CD4-positive, alpha-beta T cell (primary cell): ENCODE results near the gene CHL1. TPM values are rescaled to one million over a fixed set of nuclear protein-coding genes. Genes with fewer than 3 reads are reported as not detected.

Experiments used
- ATAC-seq: fragments of 200-7000 bp; cut with Tn5 transposase; one replicate; pipeline ENCODE4 v1.10.0; 2022; ENCODE audit warnings: mild to moderate bottlenecking; ENCODE audit not compliant: poor library complexity
- CTCF ChIA-PET: fragments of 350-600 bp; sonication (Branson Sonifier 250); formaldehyde crosslinking; loops from one replicate; lab custom pipeline; 2021; ENCODE audit warnings: antibody characterized with exemption, inconsistent platforms; lab: Charles Lee
- POLR2A ChIA-PET: fragments of 350-600 bp; sonication (Branson Sonifier 250); formaldehyde crosslinking; loops from one replicate; lab custom pipeline; 2021; ENCODE audit warnings: antibody characterized with exemption, inconsistent platforms; lab: Charles Lee
- DNase-seq, 14 experiments: peaks; one replicate each; pipeline ENCODE4 v3.0.0-alpha.2; 2013 to 2020; ENCODE audit warnings: mixed read lengths in 2 of 14
- H3K27ac ChIP-seq, 2 donors: one replicate each; pipeline versions ENCODE4 v1.5.1 to v1.7.0; 2013; ENCODE audit warnings: low read length in 2 of 2, low read depth in 1 of 2, mild to moderate bottlenecking in 1 of 2
- H3K27me3 ChIP-seq, 2 experiments: 1 replicate in 1 of 2; 2 replicates in 1 of 2; pipeline versions ENCODE4 v1.6.1 to v1.7.0; 2013; ENCODE audit warnings: low read length in 2 of 2, control low read depth in 1 of 2, mild to moderate bottlenecking in 1 of 2, moderate library complexity in 1 of 2; ENCODE audit not compliant: insufficient read depth in 2 of 2, control insufficient read depth in 1 of 2
- H3K36me3 ChIP-seq: one replicate; pipeline ENCODE4 v1.6.1; 2013; ENCODE audit warnings: low read length, control low read depth; ENCODE audit not compliant: insufficient read depth
- H3K4me1 ChIP-seq: one replicate; pipeline ENCODE4 v1.6.1; 2013; ENCODE audit warnings: low read length, control low read depth; ENCODE audit not compliant: insufficient read depth
- H3K4me3 ChIP-seq: one replicate; pipeline ENCODE4 v1.5.1; 2013; ENCODE audit warnings: mild to moderate bottlenecking, low read length, moderate library complexity
- H3K9me3 ChIP-seq, 2 experiments: 1 replicate in 1 of 2; 2 replicates in 1 of 2; pipeline versions ENCODE4 v1.6.1 to v1.7.0; 2013; ENCODE audit warnings: low read length in 2 of 2, mild to moderate bottlenecking in 2 of 2, control low read depth in 1 of 2, moderate library complexity in 1 of 2; ENCODE audit not compliant: control insufficient read depth in 1 of 2, insufficient read depth in 1 of 2
- H3K27ac Mint-ChIP-seq: one replicate; pipeline ENCODE4 v1.8.0; 2020; ENCODE audit warnings: mixed read lengths
- H3K27me3 Mint-ChIP-seq: one replicate; pipeline ENCODE4 v1.8.0; 2021; ENCODE audit warnings: mixed read lengths
- H3K36me3 Mint-ChIP-seq: one replicate; pipeline ENCODE4 v1.8.0; 2021; ENCODE audit warnings: low read depth, mixed read lengths
- H3K4me1 Mint-ChIP-seq: one replicate; pipeline ENCODE4 v1.8.0; 2021; ENCODE audit warnings: low read depth, mixed read lengths
- H3K4me3 Mint-ChIP-seq: one replicate; pipeline ENCODE4 v1.8.0; 2020; ENCODE audit warnings: mild to moderate bottlenecking, mixed read lengths
- H3K9me3 Mint-ChIP-seq: one replicate; pipeline ENCODE4 v1.8.0; 2020; ENCODE audit warnings: mixed read lengths
- CTCF ChIP-seq: fragments of 200-600 bp; IDR thresholded peaks from one replicate; pipeline ENCODE4 v1.8.0; 2022; ENCODE audit warnings: antibody characterized with exemption, mild to moderate bottlenecking
- intact Hi-C, 2 experiments: fragments of 100-400 bp; cut with DNase I in 1 of 2; cut with micrococcal nuclease in 1 of 2; formaldehyde crosslinking; loops; one replicate each; pipeline versions ENCODE4 v1.15.1 to v1.9.0; 2023 to 2025; cut with DNase I, micrococcal nuclease
- total RNA-seq, 174 experiments: library from RNA in 2 of 174; stranded (reverse) in 2 of 174; gene quantifications; one replicate each; pipeline ENCODE4 v1.2.3 and lab custom pipeline; 2021 to 2026

CHL1 gene
- total RNA-seq, 2 experiments from 2014 or later, result not detected

DNA sequence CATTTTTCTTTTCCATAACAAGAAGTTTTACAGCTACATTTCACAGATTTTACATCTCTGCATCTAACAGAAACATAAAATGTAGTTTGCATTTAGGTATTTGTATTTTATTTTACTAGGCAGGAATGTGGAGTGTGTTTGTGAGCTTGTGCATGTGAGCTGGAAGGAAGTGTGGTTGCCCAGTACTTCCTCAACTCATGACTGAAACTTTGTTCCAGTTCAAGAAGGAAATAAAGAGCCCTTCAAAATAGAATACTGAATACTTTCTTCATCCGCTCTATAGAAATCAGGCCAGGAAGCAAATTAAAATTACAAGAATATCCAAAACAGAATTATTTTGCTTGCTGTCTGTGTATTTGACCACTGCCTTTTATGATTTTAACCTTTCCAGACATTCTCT lies 81.3 kb downstream of the CHL1 start:
- Mint-ChIP-seq H3K36me3 (no peaks in the 10 kb centered on the region), H3K9me3 (peaks cover 6% of the 10 kb centered on the region), H3K27me3 (no peaks in the 10 kb centered on the region), H3K4me3 (no peak overlapping the region), H3K27ac (no peak overlapping the region), H3K4me1 (no peaks in the 10 kb centered on the region)
- TF ChIP-seq CTCF, result no peak
- no peaks in the 10 kb centered on the region for H3K27me3 ChIP-seq
- H3K4me1 ChIP-seq, result no peaks in the 10 kb centered on the region
- H3K27ac ChIP-seq, result no peak overlapping the region
- peaks cover 0 to 3% of the 10 kb centered on the region in 2 experiments for H3K9me3 ChIP-seq
- intact Hi-C loops, result no loop called here
- DNase-seq, result no peak
- no peak overlapping the region for H3K4me3 ChIP-seq
- ChIA-PET POLR2A (no interaction called here), CTCF (no interaction called here)
- ATAC-seq, result no peak
- H3K36me3 ChIP-seq, result no peaks in the 10 kb centered on the region

- intact Hi-C loops, result no loop called here
- TF ChIP-seq CTCF, result no peak
- ATAC-seq (no peak), DNase-seq (peak in 2 of 14 experiments; percentile 0 to 5)
- no peak overlapping the region for H3K4me3 ChIP-seq
- no peaks in the 10 kb centered on the region for H3K27me3 ChIP-seq
- Mint-ChIP-seq H3K36me3 (no peaks in the 10 kb centered on the region), H3K4me3 (no peak overlapping the region), H3K27ac (no peak overlapping the region), H3K27me3 (no peaks in the 10 kb centered on the region), H3K9me3 (peaks cover 6% of the 10 kb centered on the region), H3K4me1 (no peaks in the 10 kb centered on the region)
- no peaks in the 10 kb centered on the region for H3K4me1 ChIP-seq
- peaks cover 0 to 3% of the 10 kb centered on the region in 2 experiments for H3K9me3 ChIP-seq
- ChIA-PET CTCF (no interaction called here), POLR2A (no interaction called here)
- no peaks in the 10 kb centered on the region for H3K36me3 ChIP-seq
- no peak overlapping the region for H3K27ac ChIP-seq
Measured at GRCh38 chr3:278300-279064, 81.9 kb downstream of the CHL1 start.

GRCh38 chr3:279325-279724 lies 82.8 kb downstream of the CHL1 start:
- POLR2A ChIA-PET, result no interaction called here
- no peaks in the 10 kb centered on the region for H3K4me1 ChIP-seq
- intact Hi-C loops, result no loop called here

More at GRCh38 chr3:279325-279724, 82.8 kb downstream of the CHL1 start:
- H3K36me3 ChIP-seq, result no peaks in the 10 kb centered on the region
- H3K4me3 ChIP-seq, result no peak overlapping the region
- TF ChIP-seq CTCF, result no peak
- H3K27me3 ChIP-seq, result no peaks in the 10 kb centered on the region
- no peak overlapping the region for H3K27ac ChIP-seq
- no peaks in the 10 kb centered on the region for H3K4me1 Mint-ChIP-seq
- CTCF ChIA-PET, result no interaction called here
- H3K27me3 Mint-ChIP-seq, result no peaks in the 10 kb centered on the region
- H3K4me3 Mint-ChIP-seq, result no peak overlapping the region
- no peaks in the 10 kb centered on the region for H3K36me3 Mint-ChIP-seq
- peaks cover 0 to 3% of the 10 kb centered on the region in 2 experiments for H3K9me3 ChIP-seq
- ATAC-seq (no peak), DNase-seq (no peak)
- H3K9me3 Mint-ChIP-seq, result peaks cover 8% of the 10 kb centered on the region
- H3K27ac Mint-ChIP-seq, result no peak overlapping the region
